HCT116 (cell line): ENCODE measurements around the gene FAM13A. TPM values are rescaled to one million over a fixed set of nuclear protein-coding genes. Genes with fewer than 3 reads are reported as not detected.

Experiments used
- ATAC-seq: fragments of 200-7000 bp; cut with Tn5 transposase; 2 replicates; pipeline ENCODE4 v1.9.1; 2020; ENCODE audit warnings: mild to moderate bottlenecking, moderate library complexity
- BruUV-seq: library from RNA; stranded (reverse); fragments of 400-500 nt; replicated peaks from 2 replicates; lab custom pipeline; 2021; lab: Mats Ljungman, UMichigan
- CTCF ChIA-PET: fragments of 300-600 bp; sonication (Branson Sonifier 250); formaldehyde crosslinking; loops from one replicate; lab custom pipeline; 2021; ENCODE audit warnings: antibody characterized with exemption; lab: Charles Lee
- POLR2A ChIA-PET: fragments of 300-600, 350-600 bp; sonication (Branson Sonifier 250); formaldehyde crosslinking; loops from one replicate; lab custom pipeline; 2021; ENCODE audit warnings: antibody characterized with exemption; lab: Charles Lee
- RAD21 ChIA-PET, 2 experiments: fragments of 300-600 bp; sonication (Branson Sonifier 250); formaldehyde crosslinking; loops; one replicate each; lab custom pipeline; 2023; ENCODE audit warnings: low total read pairs in 2 of 2; ENCODE audit not compliant: uncharacterized antibody in 2 of 2, unreplicated experiment in 2 of 2, low non-redundant PET in 1 of 2; lab: Charles Lee
- DNase-seq: peaks from one replicate; pipeline ENCODE4 v3.0.0-alpha.2; 2010; ENCODE audit warnings: low read depth, low spot score
- H2AFZ ChIP-seq: fragments of 200-600 bp; shearing (Covaris generic), sonication (generic); 2 replicates; pipeline ENCODE4 v1.6.1; 2017; ENCODE audit warnings: low read depth, mixed run types, mixed read lengths, antibody characterized with exemption, low read length; ENCODE audit not compliant: poor library complexity, severe bottlenecking
- H3K27ac ChIP-seq: 2 replicates; pipeline ENCODE4 v1.5.1; 2012; ENCODE audit warnings: low read depth, low read length
- H3K27me3 ChIP-seq: fragments of 200-600 bp; sonication (generic); 2 replicates; pipeline ENCODE4 v1.6.1; 2016; ENCODE audit warnings: mixed run types, low read length, mixed read lengths; ENCODE audit not compliant: insufficient read depth
- H3K36me3 ChIP-seq, 2 experiments: fragments of 200-500 bp in 1 of 2; fragments of 200-600 bp in 1 of 2; sonication (Bioruptor generic) in 1 of 2; sonication (generic) in 1 of 2; 2 replicates each; pipeline versions ENCODE4 v1.5.1 to v1.6.1; 2014 to 2016; ENCODE audit warnings: low read length in 2 of 2, inconsistent platforms in 1 of 2, mixed read lengths in 1 of 2, mixed run types in 1 of 2; ENCODE audit not compliant: insufficient read depth in 2 of 2, control insufficient read depth in 1 of 2
- H3K4me1 ChIP-seq, 2 experiments: fragments of 200-600 bp in 1 of 2; sonication (generic) in 1 of 2; 2 replicates each; pipeline versions ENCODE4 v1.5.1 to v1.6.1; 2012 to 2017; ENCODE audit warnings: low read length in 2 of 2, inconsistent platforms in 1 of 2, mild to moderate bottlenecking in 1 of 2, mixed read lengths in 1 of 2, mixed run types in 1 of 2, moderate library complexity in 1 of 2; ENCODE audit not compliant: insufficient read depth in 2 of 2, control insufficient read depth in 1 of 2
- H3K4me2 ChIP-seq: fragments of 200-600 bp; sonication (generic); 2 replicates; pipeline ENCODE4 v1.6.1; 2017; ENCODE audit warnings: mixed run types, low read length, mixed read lengths
- H3K4me3 ChIP-seq, 2 experiments: fragments of 200-600 bp in 1 of 2; sonication (generic) in 1 of 2; replicated peaks in 1 of 2; 2 replicates each; pipeline ENCODE4 v1.5.1; 2011 to 2016; ENCODE audit warnings: low read length in 2 of 2, control low read depth in 1 of 2, low read depth in 1 of 2, mild to moderate bottlenecking in 1 of 2, mixed read lengths in 1 of 2, mixed run types in 1 of 2
- H3K79me2 ChIP-seq: fragments of 200-600 bp; sonication (generic); 2 replicates; pipeline ENCODE4 v1.6.1; 2017; ENCODE audit warnings: mild to moderate bottlenecking, mixed run types, low read length, moderate library complexity, mixed read lengths; ENCODE audit not compliant: insufficient read depth
- H3K9ac ChIP-seq: fragments of 200-600 bp; sonication (generic); 2 replicates; pipeline ENCODE4 v1.6.1; 2016; ENCODE audit warnings: low read length, mixed read lengths
- H3K9me2 ChIP-seq: fragments of 200-600 bp; sonication (generic), shearing (Covaris generic); 2 replicates; pipeline ENCODE4 v1.6.1; 2017; ENCODE audit warnings: mixed run types, mild to moderate bottlenecking, moderate library complexity; ENCODE audit not compliant: insufficient read depth
- H3K9me3 ChIP-seq, 2 experiments: fragments of 200-500 bp in 1 of 2; fragments of 200-600 bp in 1 of 2; sonication (Bioruptor generic) in 1 of 2; sonication (generic) in 1 of 2; 2 replicates each; pipeline ENCODE4 v1.6.1; 2014 to 2017; ENCODE audit warnings: low read length in 2 of 2, mixed read lengths in 2 of 2, inconsistent platforms in 1 of 2, low read depth in 1 of 2, mild to moderate bottlenecking in 1 of 2, mixed run types in 1 of 2, moderate library complexity in 1 of 2; ENCODE audit not compliant: control insufficient read depth in 1 of 2, insufficient read depth in 1 of 2
- H4K20me1 ChIP-seq: fragments of 200-600 bp; sonication (generic), shearing (Covaris generic); 2 replicates; pipeline ENCODE4 v1.6.1; 2017; ENCODE audit warnings: mixed run types, mild to moderate bottlenecking, moderate library complexity; ENCODE audit not compliant: insufficient read depth
- CBX3 ChIP-seq: IDR thresholded peaks from 2 replicates; pipeline ENCODE4 v1.6.1; 2012; ENCODE audit warnings: low read depth
- CEBPB ChIP-seq: IDR thresholded peaks from 2 replicates; pipeline ENCODE4 v1.6.1; 2012; ENCODE audit warnings: low read depth
- EGR1 ChIP-seq: IDR thresholded peaks from 2 replicates; pipeline ENCODE4 v1.6.1; 2012; ENCODE audit warnings: low read depth
- FOSL1 ChIP-seq: IDR thresholded peaks from 2 replicates; pipeline ENCODE4 v1.6.1; 2012; ENCODE audit warnings: low read depth
- RAD21 ChIP-seq: IDR thresholded peaks from 2 replicates; pipeline ENCODE4 v1.6.1; 2012; ENCODE audit warnings: low read depth, mild to moderate bottlenecking
- SIN3A ChIP-seq: IDR thresholded peaks from 2 replicates; pipeline ENCODE4 v1.6.1; 2012; ENCODE audit warnings: low read depth
- SP1 ChIP-seq: IDR thresholded peaks from 2 replicates; pipeline ENCODE4 v1.6.1; 2012; ENCODE audit warnings: low read depth
- YY1 ChIP-seq: IDR thresholded peaks from 2 replicates; pipeline ENCODE4 v1.6.1; 2011; ENCODE audit warnings: low read length, low read depth, moderate library complexity, mild to moderate bottlenecking; ENCODE audit not compliant: insufficient replicate concordance; ENCODE audit errors: extremely low read depth
- ZBTB33 ChIP-seq: IDR thresholded peaks from 2 replicates; pipeline ENCODE4 v1.6.1; 2011; ENCODE audit warnings: mild to moderate bottlenecking, low read length, moderate library complexity; ENCODE audit not compliant: insufficient replicate concordance; ENCODE audit errors: extremely low read depth
- intact Hi-C: fragments of 100-400 bp; cut with micrococcal nuclease; formaldehyde crosslinking; loops from 2 replicates; pipeline ENCODE4 v1.10.0; 2022
- total RNA-seq: library from RNA; stranded (reverse); gene quantifications from one replicate; pipeline ENCODE4 v1.2.1, GENCODE V29; 2021; ENCODE audit not compliant: unreplicated experiment
- TF ChIP-seq, protein P1 (sequence below): IDR thresholded peaks from 2 replicates; pipeline ENCODE4 v1.6.1; 2012; ENCODE audit warnings: low read depth

FAM13A gene
- total RNA-seq, 1 experiment from 2014 or later = 17.2 TPM

- TF ChIP-seq, protein P1, sequence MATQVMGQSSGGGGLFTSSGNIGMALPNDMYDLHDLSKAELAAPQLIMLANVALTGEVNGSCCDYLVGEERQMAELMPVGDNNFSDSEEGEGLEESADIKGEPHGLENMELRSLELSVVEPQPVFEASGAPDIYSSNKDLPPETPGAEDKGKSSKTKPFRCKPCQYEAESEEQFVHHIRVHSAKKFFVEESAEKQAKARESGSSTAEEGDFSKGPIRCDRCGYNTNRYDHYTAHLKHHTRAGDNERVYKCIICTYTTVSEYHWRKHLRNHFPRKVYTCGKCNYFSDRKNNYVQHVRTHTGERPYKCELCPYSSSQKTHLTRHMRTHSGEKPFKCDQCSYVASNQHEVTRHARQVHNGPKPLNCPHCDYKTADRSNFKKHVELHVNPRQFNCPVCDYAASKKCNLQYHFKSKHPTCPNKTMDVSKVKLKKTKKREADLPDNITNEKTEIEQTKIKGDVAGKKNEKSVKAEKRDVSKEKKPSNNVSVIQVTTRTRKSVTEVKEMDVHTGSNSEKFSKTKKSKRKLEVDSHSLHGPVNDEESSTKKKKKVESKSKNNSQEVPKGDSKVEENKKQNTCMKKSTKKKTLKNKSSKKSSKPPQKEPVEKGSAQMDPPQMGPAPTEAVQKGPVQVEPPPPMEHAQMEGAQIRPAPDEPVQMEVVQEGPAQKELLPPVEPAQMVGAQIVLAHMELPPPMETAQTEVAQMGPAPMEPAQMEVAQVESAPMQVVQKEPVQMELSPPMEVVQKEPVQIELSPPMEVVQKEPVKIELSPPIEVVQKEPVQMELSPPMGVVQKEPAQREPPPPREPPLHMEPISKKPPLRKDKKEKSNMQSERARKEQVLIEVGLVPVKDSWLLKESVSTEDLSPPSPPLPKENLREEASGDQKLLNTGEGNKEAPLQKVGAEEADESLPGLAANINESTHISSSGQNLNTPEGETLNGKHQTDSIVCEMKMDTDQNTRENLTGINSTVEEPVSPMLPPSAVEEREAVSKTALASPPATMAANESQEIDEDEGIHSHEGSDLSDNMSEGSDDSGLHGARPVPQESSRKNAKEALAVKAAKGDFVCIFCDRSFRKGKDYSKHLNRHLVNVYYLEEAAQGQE = no peak
These were observed 233.7 kb downstream of the FAM13A start (continued) for GRCh38 chr4:88823058-88823919.

GRCh38 chr4:88822034-88822789 lies 234.8 kb downstream of the FAM13A start:
- RAD21 ChIA-PET = no interaction called here
- no peaks in the 10 kb centered on the region for H3K27me3 ChIP-seq
- no TSS peak for BruUV-seq
- POLR2A ChIA-PET = no interaction called here
- CTCF ChIA-PET = interaction anchor here (4.5 kb wide), 1 partner anchor 201 kb away, joined by 61 read pairs; no protein-coding TSS in a partner anchor
- no peaks in the 10 kb centered on the region for H3K9me3 ChIP-seq
- no peaks in the 10 kb centered on the region for H3K9me2 ChIP-seq
- ATAC-seq = no peak
- H3K36me3 ChIP-seq = no peaks in the 10 kb centered on the region
- no peak overlapping the region for H3K27ac ChIP-seq
- no peak overlapping the region for H3K4me3 ChIP-seq
- no peaks in the 10 kb centered on the region for H3K79me2 ChIP-seq
- no peak overlapping the region for H3K4me2 ChIP-seq
- intact Hi-C loops = no loop called here
- no peak for DNase-seq
- H2AFZ ChIP-seq = no peak overlapping the region
- peaks cover 10 to 16% of the 10 kb centered on the region in 2 experiments; a peak in 3 of 4 replicates for H3K4me1 ChIP-seq
- no peak for TF ChIP-seq EGR1
- TF ChIP-seq SP1 = no peak
- no peak for TF ChIP-seq FOSL1
- no peak for TF ChIP-seq CEBPB
- no peak for TF ChIP-seq YY1
- TF ChIP-seq SIN3A = no peak
- TF ChIP-seq RAD21 = no peak
- TF ChIP-seq, protein P1 = no peak
- no peak for TF ChIP-seq CBX3
- TF ChIP-seq ZBTB33 = no peak
- no peak overlapping the region for H3K9ac ChIP-seq
- no peaks in the 10 kb centered on the region for H4K20me1 ChIP-seq
